Lower leg skin (tissue), 3 donors: Measurements from ENCODE around the gene ABCB7.

Experiments used
- POLR2A ChIP-seq, 2 donors: fragments of 450-650 bp; IDR thresholded peaks; one replicate each; pipeline ENCODE4 v1.6.1; 2016 to 2017; ENCODE audit warnings: antibody characterized with exemption in 2 of 2, mild to moderate bottlenecking in 1 of 2, moderate library complexity in 1 of 2
- TF ChIP-seq, protein P1 (sequence below), 3 donors: fragments of 450-650 bp; IDR thresholded peaks; one replicate each; pipeline ENCODE4 v1.5.1; 2016; ENCODE audit warnings: antibody characterized with exemption in 3 of 3, mild to moderate bottlenecking in 3 of 3, moderate library complexity in 2 of 3

DNA sequence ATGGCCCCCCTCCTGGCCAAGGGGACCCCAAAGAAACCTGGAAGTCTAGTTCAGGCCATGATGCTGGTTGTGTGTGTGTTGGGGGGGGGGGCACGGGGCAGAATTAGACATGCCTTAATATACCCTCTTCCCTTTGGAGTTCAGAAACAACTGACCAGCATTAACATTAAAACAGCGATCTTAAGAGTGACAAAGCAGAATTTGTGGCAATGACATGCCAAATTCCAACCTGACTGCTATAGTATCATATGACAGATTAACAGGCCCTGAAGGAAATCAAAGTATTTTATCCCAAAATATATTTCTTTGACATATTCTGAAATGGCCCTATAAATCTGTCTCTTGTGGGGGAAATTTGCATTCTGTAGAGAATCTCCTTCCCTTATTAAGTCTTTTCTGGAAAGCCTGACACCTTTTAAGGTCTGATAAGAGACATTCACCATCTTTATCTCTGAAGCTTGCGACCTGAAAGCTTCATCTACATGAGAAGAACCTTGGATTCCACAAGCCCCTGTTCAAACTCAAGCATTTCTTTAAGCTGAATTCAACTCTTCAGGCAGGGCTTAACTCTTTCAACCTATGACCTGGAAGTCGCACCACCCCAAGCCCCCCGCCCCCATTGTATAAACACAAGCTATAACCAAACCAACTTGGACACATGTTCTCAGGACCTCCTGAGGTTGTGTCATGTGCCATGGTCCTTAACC is 40.2 kb downstream of the ABCB7 start:
- TF ChIP-seq, protein P1, sequence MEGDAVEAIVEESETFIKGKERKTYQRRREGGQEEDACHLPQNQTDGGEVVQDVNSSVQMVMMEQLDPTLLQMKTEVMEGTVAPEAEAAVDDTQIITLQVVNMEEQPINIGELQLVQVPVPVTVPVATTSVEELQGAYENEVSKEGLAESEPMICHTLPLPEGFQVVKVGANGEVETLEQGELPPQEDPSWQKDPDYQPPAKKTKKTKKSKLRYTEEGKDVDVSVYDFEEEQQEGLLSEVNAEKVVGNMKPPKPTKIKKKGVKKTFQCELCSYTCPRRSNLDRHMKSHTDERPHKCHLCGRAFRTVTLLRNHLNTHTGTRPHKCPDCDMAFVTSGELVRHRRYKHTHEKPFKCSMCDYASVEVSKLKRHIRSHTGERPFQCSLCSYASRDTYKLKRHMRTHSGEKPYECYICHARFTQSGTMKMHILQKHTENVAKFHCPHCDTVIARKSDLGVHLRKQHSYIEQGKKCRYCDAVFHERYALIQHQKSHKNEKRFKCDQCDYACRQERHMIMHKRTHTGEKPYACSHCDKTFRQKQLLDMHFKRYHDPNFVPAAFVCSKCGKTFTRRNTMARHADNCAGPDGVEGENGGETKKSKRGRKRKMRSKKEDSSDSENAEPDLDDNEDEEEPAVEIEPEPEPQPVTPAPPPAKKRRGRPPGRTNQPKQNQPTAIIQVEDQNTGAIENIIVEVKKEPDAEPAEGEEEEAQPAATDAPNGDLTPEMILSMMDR (IDR thresholded peaks at IDR 0.05) = no peak
- TF ChIP-seq POLR2A (IDR thresholded peaks at IDR 0.05) = no peak
